K562 treated with DMSO at 1 percent for 48 hours (cell line): ENCODE data around the gene SLC16A10. TPM values are rescaled to one million over a fixed set of nuclear protein-coding genes. Genes with fewer than 3 reads are reported as not detected.

ENCODE experiments used
- total RNA-seq: library from RNA; unstranded; fragments of 300-600 nt; gene quantifications from 2 replicates; pipeline ENCODE4 v1.2.3, GENCODE V29; 2022; ENCODE audit warnings: low replicate concordance; ENCODE audit errors: extremely low read depth

Gene SLC16A10
- not detected in 2 replicates for total RNA-seq

GRCh38 chr6:111087106-111087835, at the start of gene SLC16A10:
Gene SLC16A10 (plus strand): TSS chr6:111087503. CDS start chr6:111087753, 250 bp downstream.

Other genes starting within 250 kb of the SLC16A10 start
- gene AMD1, start 212.7 kb upstream of the SLC16A10 start, total RNA-seq, result not detected in 2 replicates
- gene GTF3C6, start 128.8 kb upstream of the SLC16A10 start, total RNA-seq, result not detected in 2 replicates
- not detected in 2 replicates for gene RPF2, start 105.5 kb upstream of the SLC16A10 start, total RNA-seq